ENCODE measurements around the gene KAT8.

DNA sequence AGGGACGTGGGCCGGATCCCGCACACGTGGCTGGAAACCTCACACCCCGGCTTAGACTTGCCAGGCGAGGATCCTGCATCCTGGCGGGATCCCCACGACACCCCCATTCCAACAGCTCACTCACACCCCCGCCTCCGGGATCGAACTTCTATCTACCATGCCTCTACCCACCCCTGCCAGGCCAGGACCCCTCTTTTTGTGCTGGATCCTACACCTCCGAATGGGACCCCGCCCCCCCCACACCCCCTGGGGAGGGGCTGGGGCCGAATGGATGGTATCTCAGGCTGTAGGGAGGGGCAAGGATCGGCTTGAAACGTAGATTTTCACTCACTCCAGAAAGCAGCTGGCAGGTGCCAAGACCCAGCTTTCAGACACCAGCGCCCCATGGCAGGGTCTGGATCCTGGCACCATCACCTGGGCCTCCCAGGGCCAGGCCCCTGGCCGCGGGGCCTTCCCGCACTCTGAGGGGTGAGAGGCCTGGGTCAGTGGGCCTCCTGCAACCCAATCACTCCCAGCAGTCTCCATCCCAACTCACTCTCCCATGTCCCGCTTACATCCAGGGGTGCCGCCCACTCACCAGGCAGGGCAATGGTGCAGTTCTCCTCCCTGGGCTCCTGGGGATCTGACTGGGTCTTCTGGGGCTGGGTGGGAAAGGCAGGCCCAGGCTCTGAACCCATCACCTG lies 25.7 kb downstream of the KAT8 start:
- no peak for TF ChIP-seq POLR2A (IDR thresholded peaks at IDR 0.05)
- TF ChIP-seq, protein P1, sequence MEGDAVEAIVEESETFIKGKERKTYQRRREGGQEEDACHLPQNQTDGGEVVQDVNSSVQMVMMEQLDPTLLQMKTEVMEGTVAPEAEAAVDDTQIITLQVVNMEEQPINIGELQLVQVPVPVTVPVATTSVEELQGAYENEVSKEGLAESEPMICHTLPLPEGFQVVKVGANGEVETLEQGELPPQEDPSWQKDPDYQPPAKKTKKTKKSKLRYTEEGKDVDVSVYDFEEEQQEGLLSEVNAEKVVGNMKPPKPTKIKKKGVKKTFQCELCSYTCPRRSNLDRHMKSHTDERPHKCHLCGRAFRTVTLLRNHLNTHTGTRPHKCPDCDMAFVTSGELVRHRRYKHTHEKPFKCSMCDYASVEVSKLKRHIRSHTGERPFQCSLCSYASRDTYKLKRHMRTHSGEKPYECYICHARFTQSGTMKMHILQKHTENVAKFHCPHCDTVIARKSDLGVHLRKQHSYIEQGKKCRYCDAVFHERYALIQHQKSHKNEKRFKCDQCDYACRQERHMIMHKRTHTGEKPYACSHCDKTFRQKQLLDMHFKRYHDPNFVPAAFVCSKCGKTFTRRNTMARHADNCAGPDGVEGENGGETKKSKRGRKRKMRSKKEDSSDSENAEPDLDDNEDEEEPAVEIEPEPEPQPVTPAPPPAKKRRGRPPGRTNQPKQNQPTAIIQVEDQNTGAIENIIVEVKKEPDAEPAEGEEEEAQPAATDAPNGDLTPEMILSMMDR (IDR thresholded peaks at IDR 0.05), result no peak
